Activated CD4-positive, alpha-beta T cell treated with anti-CD3 and anti-CD28 coated beads, Interleukin-2, amount 50 U/mL, for 16 hours (primary cell): Measurements from ENCODE around the gene LUC7L2.
"Not testable (repeated sequence)": the region's sequence is repeated elsewhere in the genome, so short reads cannot be mapped to it uniquely, and the experiment has no call there.

Experiments used
- DNase-seq: peaks from one replicate; pipeline ENCODE4 v3.0.0-alpha.2; 2020

Gene LUC7L2

DNA sequence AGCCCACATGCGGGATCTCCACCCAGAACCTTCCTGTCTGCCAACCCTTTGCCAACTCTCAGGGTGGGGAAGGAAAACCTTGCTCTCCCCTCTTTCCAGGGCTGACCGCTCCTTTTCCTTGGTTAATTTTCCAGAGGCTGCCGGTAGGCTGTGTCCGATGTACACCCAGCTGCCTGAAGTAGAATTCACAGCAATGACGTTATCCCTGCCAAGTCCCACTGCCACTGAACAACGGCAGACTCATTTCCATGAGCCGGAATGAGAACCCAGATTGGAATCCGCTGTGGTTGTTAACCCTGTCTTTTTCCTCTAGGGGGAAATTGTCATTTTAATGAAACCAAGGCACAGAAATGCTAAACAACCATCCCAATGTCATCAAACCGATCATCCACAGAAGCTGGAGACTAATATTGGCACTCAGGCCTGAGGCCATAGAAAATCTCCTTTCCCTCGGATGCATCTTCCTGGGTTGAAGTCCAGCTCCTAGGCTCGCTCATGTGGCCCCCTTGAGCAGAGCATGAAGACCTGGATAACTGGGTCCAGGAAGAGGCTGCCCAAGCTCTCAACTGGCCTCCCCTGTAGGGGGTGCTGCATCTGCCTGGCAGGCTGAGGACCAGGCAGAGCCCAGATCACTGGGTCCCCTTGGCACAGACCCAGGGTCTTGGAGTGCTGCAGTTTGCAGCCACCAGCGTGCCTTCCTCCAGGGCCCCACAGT, 93.4 kb downstream of the LUC7L2 start:
- DNase-seq: no peak

DNA sequence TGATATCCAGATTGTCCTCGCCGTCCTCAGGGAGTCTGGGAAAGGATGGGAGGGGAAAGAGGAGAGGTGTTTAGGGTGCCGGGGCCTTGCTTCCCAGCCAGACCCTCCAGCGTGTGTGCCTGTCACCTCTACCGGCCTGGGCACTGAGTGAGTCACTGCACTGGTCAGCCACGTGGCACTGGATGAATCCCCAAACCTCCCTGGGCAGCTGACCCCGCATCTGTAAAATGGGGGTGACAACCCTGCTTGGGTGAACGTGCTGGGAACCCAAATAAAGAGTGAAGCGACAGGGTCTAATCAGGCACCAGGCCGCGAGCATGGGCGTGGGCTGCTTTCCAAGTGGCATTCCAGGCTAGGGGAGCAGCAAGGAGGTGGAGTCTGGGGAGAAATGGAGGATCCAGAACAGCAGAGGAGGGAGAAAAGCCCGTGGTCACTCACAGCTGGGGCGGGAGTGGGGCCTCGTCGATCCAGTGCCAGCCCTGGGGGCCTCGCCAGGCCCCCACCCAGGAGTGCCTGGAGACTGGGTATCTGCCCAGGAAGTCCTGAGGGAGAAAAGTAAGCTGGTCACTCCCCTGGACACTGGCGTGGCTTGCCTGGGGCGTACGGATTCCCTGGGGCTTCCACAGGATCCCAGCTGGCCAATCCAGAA, 94.1 kb downstream of the LUC7L2 start:
- no peak for DNase-seq

DNA sequence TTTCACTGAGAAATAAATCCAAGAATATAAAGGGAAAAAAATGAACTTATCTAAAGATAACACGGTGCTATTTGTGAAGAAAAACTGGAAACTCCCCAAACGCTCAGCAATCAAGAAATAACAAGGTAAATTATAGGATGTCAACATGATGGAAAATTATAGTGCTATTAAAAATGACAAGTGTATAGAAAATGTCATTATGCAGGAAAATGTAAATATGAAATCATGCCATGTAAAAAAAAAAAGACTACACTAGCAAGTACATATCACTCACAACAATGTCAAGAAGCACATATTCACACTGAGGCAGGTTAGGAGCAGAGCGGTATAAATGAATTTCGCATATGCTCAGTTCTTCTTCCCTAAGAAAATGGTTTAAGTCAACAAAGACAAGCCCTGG, 96.1 kb downstream of the LUC7L2 start:
- no peak for DNase-seq

DNA sequence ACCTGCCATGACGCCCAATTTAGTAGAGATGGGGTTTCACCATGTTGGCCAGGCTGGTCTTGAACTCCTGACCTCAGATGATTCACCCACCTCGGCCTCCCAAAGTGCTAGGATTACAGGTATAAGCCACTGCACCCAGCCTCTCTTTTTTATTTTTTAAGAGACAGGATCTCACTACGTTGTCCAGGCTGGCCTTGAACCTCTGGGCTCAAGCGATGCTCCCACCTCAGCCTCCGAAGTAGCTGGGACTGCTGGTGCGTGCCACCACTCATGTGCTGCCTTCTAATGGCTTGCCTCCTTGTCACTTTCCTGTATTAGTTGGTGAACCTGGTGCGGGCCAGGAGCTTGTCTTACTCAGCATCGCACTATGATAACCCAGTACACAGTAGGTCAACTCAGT, 96.8 kb downstream of the LUC7L2 start:
- no peak for DNase-seq

DNA sequence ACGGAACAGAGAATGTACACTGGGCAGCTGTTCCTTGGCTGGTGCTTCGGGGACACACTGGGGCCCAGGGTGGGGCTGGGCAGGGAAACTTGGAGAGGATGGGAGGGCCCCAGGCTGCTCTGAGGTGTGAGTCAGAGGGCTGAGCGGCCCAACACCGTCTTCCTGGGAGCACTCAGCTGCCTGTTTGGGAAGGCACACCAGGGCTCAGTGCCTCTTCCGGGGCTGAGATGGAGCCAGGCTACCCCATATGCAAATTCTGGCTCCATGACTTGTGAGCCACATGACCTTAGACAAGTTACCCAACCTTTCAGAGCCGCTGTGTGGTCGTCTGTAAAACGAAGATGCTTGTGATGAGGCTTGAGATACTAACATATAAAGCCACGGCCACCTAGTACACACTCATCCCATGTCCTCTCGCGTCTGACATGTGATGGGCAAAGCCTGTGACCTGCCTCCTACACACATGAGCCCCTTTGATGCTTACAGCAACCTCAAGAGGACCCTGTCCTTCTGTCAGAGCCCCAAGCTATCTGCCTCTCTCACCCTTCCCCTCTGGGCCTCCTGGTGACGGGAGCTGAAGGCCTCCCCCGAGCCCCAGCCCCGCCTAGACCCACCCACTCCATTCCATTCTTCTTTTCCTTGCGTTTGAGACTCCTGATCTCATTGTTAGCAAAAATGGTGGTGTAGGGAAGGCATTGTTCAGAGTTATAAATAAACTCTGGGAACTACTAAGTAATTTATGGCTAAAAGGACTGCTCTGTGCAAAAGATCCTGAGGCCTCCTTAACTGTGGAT, 97.7 kb downstream of the LUC7L2 start:
- no peak for DNase-seq

DNA sequence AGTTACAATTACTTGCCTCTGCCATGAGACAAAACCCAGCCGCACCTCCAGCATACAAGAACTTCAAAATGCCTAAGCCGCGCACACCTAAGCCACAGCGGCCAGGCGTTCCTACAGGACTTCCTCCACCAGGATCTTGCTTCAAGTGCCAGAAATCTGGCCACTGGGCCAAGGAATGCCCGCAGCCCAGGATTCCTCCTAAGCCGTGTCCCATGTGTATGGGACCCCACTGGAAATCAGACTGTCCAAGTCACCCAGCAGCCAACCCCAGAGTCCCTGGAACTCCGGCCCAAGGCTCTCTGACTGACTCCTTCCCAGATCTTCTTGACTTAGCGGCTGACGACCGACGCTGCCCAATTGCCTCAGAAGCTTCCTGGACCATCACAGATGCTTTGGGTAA, 103.7 kb downstream of the LUC7L2 start:
- DNase-seq: not testable (repeated sequence)

DNA sequence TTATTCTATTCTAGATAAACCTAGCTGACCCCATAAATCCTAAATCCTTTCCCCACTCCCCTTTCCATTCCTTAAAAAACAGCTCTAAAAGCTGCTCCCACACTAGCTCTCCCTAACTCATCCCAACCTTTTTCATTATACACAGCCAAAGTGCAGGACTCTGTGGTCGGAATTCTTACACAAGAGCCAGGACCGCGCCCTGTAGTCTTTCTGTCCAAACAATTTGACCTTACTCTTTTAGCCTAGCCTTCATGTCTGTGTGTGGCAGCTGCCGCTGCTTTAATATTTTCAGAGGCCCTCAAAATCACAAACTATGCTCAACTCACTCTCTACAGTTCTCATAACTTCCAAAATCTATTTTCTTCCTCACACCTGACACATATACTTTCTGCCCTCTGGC, 104.8 kb downstream of the LUC7L2 start:
- DNase-seq: not testable (repeated sequence)

DNA sequence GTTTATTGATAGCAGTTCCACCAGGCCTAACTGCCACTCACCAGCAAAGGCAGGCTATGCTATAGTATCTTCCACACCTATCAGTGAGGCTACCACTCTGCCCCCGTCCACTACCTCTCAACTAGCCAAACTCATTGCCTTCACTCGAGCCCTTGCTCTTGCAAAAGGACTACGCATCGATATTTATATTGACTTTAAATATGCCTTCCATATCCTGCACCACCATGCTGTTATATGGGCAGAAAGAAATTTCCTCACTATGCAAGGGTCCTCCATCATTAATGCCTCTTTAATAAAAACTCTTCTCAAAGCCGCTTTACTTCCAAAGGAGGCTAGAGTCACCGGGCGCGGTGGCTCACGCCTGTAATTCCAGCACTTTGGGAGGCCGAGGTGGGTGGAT, 105.4 kb downstream of the LUC7L2 start:
- DNase-seq: not testable (repeated sequence)

DNA sequence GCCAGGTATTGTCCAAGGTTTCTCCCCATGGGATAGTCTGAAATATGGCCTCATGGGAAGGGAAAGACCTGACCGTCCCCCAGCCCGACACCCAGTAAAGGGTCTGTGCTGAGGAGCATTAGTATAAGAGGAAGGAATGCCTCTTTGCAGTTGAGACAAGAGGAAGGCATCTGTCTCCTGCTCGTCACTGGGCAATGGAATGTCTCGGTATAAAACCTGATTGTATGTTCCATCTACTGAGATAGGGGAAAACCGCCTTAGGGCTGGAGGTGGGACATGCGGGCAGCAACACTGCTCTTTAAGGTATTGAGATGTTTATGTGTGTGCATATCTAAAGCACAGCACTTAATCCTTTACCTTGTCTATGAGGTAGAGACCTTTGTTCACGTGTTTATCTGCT, 108.0 kb downstream of the LUC7L2 start:
- not testable (repeated sequence) for DNase-seq

DNA sequence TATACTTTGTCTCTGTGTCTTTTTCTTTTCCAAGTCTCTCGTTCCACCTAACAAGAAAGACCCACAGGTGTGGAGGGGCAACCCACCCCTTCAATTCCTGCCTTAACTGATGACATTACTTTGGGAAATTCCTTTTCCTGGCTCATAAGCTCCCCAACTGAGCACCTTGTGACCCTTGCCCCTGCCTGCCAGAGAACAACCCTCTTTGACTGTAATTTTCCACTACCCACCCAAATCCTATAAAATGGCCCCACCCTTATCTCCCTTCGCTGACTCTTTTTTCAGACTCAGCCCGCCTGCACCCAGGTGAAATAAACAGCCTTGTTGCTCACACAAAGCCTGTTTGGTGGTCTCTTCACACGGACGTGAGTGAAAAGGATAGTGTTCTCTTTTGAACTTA, 108.6 kb downstream of the LUC7L2 start:
- DNase-seq: not testable (repeated sequence)

DNA sequence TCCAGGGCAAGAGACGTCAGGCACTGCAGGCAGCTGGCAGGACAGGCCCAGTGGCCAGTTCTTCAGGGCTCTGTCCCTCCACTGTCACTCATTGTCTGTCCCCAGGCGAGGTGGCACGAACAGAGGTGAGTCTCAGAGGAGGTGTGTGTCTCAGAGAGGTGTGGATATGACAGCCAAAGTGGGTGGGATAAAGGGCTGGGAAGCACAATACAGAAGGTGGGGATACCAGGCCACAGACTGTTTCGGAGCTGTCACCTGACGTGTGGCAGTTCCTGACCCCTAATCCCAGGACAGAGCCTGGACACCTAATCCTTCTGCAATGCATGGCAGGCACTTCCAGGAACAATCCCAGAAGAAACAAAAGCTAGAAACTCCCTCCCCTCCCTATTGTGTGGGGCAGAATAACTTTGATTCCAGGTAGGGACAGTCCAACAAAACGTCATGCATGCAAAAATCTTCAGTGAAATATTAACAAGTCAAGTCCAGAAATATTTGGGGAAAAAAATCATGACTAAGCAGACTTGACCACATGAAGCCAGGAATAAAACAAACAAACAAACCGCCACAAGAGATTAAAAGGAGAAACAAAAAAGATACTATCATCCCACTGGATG, 112.2 kb downstream of the LUC7L2 start:
- DNase-seq: no peak
